Liver (tissue), 9 donors: ENCODE results near the gene CALR. TPM values are rescaled to one million over a fixed set of nuclear protein-coding genes. Genes with fewer than 3 reads are reported as not detected.
"Not testable (repeated sequence)": the region's sequence is repeated elsewhere in the genome, so short reads cannot be mapped to it uniquely, and the experiment has no call there.

Experiments
- DNase-seq: peaks from one replicate; pipeline ENCODE4 v3.0.0-alpha.2; 2017; ENCODE audit warnings: low spot score
- H3K27ac ChIP-seq, 2 donors: one replicate each; pipeline ENCODE4 v1.7.0; 2013; ENCODE audit warnings: inconsistent platforms in 2 of 2, low read length in 2 of 2, control low read depth in 1 of 2, low read depth in 1 of 2, mild to moderate bottlenecking in 1 of 2
- H3K27me3 ChIP-seq, 4 donors: one replicate each; pipeline versions ENCODE4 v1.6.1 to v1.7.0; 2013; ENCODE audit warnings: low read length in 3 of 4, inconsistent platforms in 1 of 4, mild to moderate bottlenecking in 1 of 4, moderate library complexity in 1 of 4; ENCODE audit not compliant: control insufficient read depth in 4 of 4, insufficient read depth in 4 of 4
- H3K36me3 ChIP-seq, 4 donors: one replicate each; pipeline versions ENCODE4 v1.6.1 to v1.7.0; 2013; ENCODE audit warnings: low read length in 3 of 4, mild to moderate bottlenecking in 3 of 4, low read depth in 1 of 4, moderate library complexity in 1 of 4; ENCODE audit not compliant: control insufficient read depth in 4 of 4, insufficient read depth in 3 of 4
- H3K4me1 ChIP-seq, 4 donors: one replicate each; pipeline versions ENCODE4 v1.6.1 to v1.7.0; 2013; ENCODE audit warnings: low read length in 3 of 4, mild to moderate bottlenecking in 3 of 4, moderate library complexity in 1 of 4; ENCODE audit not compliant: control insufficient read depth in 4 of 4, insufficient read depth in 4 of 4
- H3K4me3 ChIP-seq, 3 donors: one replicate each; pipeline versions ENCODE4 v1.6.1 to v1.7.0; 2013; ENCODE audit warnings: low read length in 3 of 3, control low read depth in 1 of 3, low read depth in 1 of 3, mild to moderate bottlenecking in 1 of 3
- H3K9ac ChIP-seq, 2 donors: one replicate each; pipeline ENCODE4 v1.7.0; 2013; ENCODE audit warnings: low read length in 2 of 2, mild to moderate bottlenecking in 2 of 2, moderate library complexity in 2 of 2, control low read depth in 1 of 2, low read depth in 1 of 2
- H3K9me3 ChIP-seq, 4 donors: one replicate each; pipeline versions ENCODE4 v1.6.1 to v1.7.0; 2013; ENCODE audit warnings: low read length in 3 of 4; ENCODE audit not compliant: control insufficient read depth in 4 of 4
- ATF3 ChIP-seq: IDR thresholded peaks from 2 replicates; pipeline ENCODE4 v1.6.1; 2016; ENCODE audit warnings: antibody characterized with exemption
- CTCF ChIP-seq: fragments of 150-350 bp; IDR thresholded peaks from 2 replicates; pipeline ENCODE4 v1.5.1; 2017; ENCODE audit warnings: improper control_type of control experiment, low read depth, low read length; ENCODE audit not compliant: missing input control
- EGR1 ChIP-seq, 2 donors: IDR thresholded peaks; 2 replicates each; pipeline ENCODE4 v1.6.1; 2016 to 2018; ENCODE audit warnings: antibody characterized with exemption in 2 of 2, low read depth in 2 of 2
- FOXA1 ChIP-seq: IDR thresholded peaks from 2 replicates; pipeline ENCODE4 v1.6.1; 2016; ENCODE audit warnings: antibody characterized with exemption
- FOXA2 ChIP-seq: IDR thresholded peaks from 2 replicates; pipeline ENCODE4 v1.6.1; 2016; ENCODE audit warnings: antibody characterized with exemption
- HNF4A ChIP-seq, 2 donors: conservative IDR thresholded peaks; 2 replicates each; pipeline ENCODE4 v1.6.1; 2016; ENCODE audit warnings: antibody characterized with exemption in 2 of 2, mild to moderate bottlenecking in 2 of 2
- HNF4G ChIP-seq: IDR thresholded peaks from 2 replicates; pipeline ENCODE4 v1.6.1; 2016; ENCODE audit warnings: antibody characterized with exemption
- JUND ChIP-seq, 2 donors: IDR thresholded peaks; 2 replicates each; pipeline ENCODE4 v1.6.1; 2016; ENCODE audit warnings: antibody characterized with exemption in 2 of 2
- MAX ChIP-seq: IDR thresholded peaks from 2 replicates; pipeline ENCODE4 v1.6.1; 2016; ENCODE audit warnings: antibody characterized with exemption
- RAD21 ChIP-seq, 2 donors: IDR thresholded peaks; 2 replicates each; pipeline ENCODE4 v1.6.1; 2016; ENCODE audit warnings: antibody characterized with exemption in 2 of 2, mild to moderate bottlenecking in 2 of 2
- REST ChIP-seq: IDR thresholded peaks from 2 replicates; pipeline ENCODE4 v1.6.1; 2016; ENCODE audit warnings: antibody characterized with exemption, mild to moderate bottlenecking
- RXRA ChIP-seq, 2 donors: IDR thresholded peaks; 2 replicates each; pipeline ENCODE4 v1.6.1; 2017 to 2018; ENCODE audit warnings: antibody characterized with exemption in 2 of 2, mild to moderate bottlenecking in 1 of 2
- SP1 ChIP-seq: IDR thresholded peaks from 2 replicates; pipeline ENCODE4 v1.6.1; 2018; ENCODE audit warnings: antibody characterized with exemption, mild to moderate bottlenecking
- TAF1 ChIP-seq: conservative IDR thresholded peaks from 2 replicates; pipeline ENCODE4 v1.6.1; 2016; ENCODE audit warnings: antibody characterized with exemption, mild to moderate bottlenecking
- YY1 ChIP-seq: IDR thresholded peaks from 2 replicates; pipeline ENCODE4 v1.6.1; 2016; ENCODE audit warnings: antibody characterized with exemption, mild to moderate bottlenecking
- WGBS: extraction: QIAGEN DNeasy Blood & Tissue Kit; methylation state at CpG from one replicate; pipeline ENCODE4 v1.1.7; 2013; 5-methylcytosine and 5-hydroxymethylcytosine counted together
- polyA plus RNA-seq, 2 donors: library from polyadenylated mRNA; stranded (reverse) in 1 of 2; unstranded in 1 of 2; fragments of 200-250 nt in 1 of 2; fragments of >200 nt in 1 of 2; fragmentation: Nextera tagmentation in 1 of 2; extraction: Ambion mirVana in 1 of 2; gene quantifications; one replicate each; pipeline versions ENCODE4 v1.2.1 to v1.2.3, GENCODE V29; 2013 to 2015
- total RNA-seq, 2 donors: library from RNA; depleted of rRNA; stranded (reverse); fragments of >200 nt; gene quantifications; one replicate each; pipeline ENCODE4 v1.2.3, GENCODE V29; 2014
- donor health status: healthy.
- donor health status: healthy.
- donor health status: healthy.
- donor health status: healthy.
- donor health status: healthy.

Gene CALR
- total and polyA plus RNA-seq, 4 donors: 618 to 1,316 (median 1,070) TPM

- H3K27ac ChIP-seq: no peak overlapping the region
- H3K9me3 ChIP-seq: no peaks in the 10 kb centered on the region
- no peak for TF ChIP-seq RAD21 (IDR thresholded peaks at IDR 0.05)
- no peak for TF ChIP-seq YY1
- TF ChIP-seq FOXA2: no peak
- no peak for TF ChIP-seq HNF4A (conservative IDR thresholded peaks at IDR 0.05)
- TF ChIP-seq ATF3: no peak
- TF ChIP-seq RXRA (IDR thresholded peaks at IDR 0.05): no peak
- no peak for TF ChIP-seq REST
- TF ChIP-seq EGR1 (IDR thresholded peaks at IDR 0.05; ENCODE audit: low read depth in 2 of 2): no peak
- no peak for TF ChIP-seq TAF1
- no peak for TF ChIP-seq SP1
- peaks cover 5 to 18% (median 14%) of the 10 kb centered on the region in 4 donors for H3K4me1 ChIP-seq
- DNase-seq: no peak
- no peak overlapping the region for H3K4me3 ChIP-seq
- 65% methylated on average over 1 of the region's 1 CpG for WGBS
- H3K27me3 ChIP-seq: no peaks in the 10 kb centered on the region
- H3K9ac ChIP-seq: no peak overlapping the region
- peaks cover 7 to 28% (median 14%) of the 10 kb centered on the region in 4 donors for H3K36me3 ChIP-seq
Measured at GRCh38 chr19:12954612-12954962, 16.2 kb downstream of the CALR start.

- not testable (repeated sequence) for H3K4me3 ChIP-seq
- H3K27ac ChIP-seq: peak overlapping the region in 1 of 2 donors; percentile 25
Measured at GRCh38 chr19:12955575-12955974, 17.2 kb downstream of the CALR start.

GRCh38 chr19:12955996-12956395 is 17.6 kb downstream of the CALR start:
- TF ChIP-seq HNF4A (conservative IDR thresholded peaks at IDR 0.05) (no peak), HNF4G (no peak), JUND (IDR thresholded peaks at IDR 0.05) (no peak), REST (no peak), FOXA1 (no peak), SP1 (no peak), MAX (no peak), CTCF (no peak)
- peak overlapping the region; percentile 10 to 99 (median 51) for H3K4me3 ChIP-seq
- H3K27me3 ChIP-seq: no peaks in the 10 kb centered on the region
- peaks cover 5 to 18% (median 14%) of the 10 kb centered on the region in 4 donors for H3K4me1 ChIP-seq
- 70% methylated on average over 12 of the region's 12 CpGs for WGBS
- peak overlapping the region in 1 of 2 donors; percentile 85 for H3K9ac ChIP-seq
- DNase-seq: no peak
- peaks cover 0 to 20% (median 9%) of the 10 kb centered on the region in 4 donors for H3K36me3 ChIP-seq
- H3K9me3 ChIP-seq: no peaks in the 10 kb centered on the region
- H3K27ac ChIP-seq: peak overlapping the region in 1 of 2 donors; percentile 25

More at GRCh38 chr19:12955575-12955974, 17.2 kb downstream of the CALR start:
- not testable (repeated sequence) for H3K9me3 ChIP-seq, H3K27me3 ChIP-seq, DNase-seq, H3K9ac ChIP-seq
- H3K4me1 ChIP-seq: peaks cover 5 to 18% (median 14%) of the 10 kb centered on the region in 4 donors
- 89% methylated on average over 9 of the region's 9 CpGs for WGBS
- H3K36me3 ChIP-seq: peaks cover 0 to 22% (median 10%) of the 10 kb centered on the region in 4 donors
